Prostate gland (tissue), 2 donors: Measurements from ENCODE around the gene CDC7.

Experiments
- CTCF ChIP-seq, 4 experiments: fragments of 200-600 bp in 2 of 4; fragments of 450-650 bp in 2 of 4; sonication (generic) in 2 of 4; IDR thresholded peaks; 1 replicate in 3 of 4; 2 replicates in 1 of 4; pipeline ENCODE4 v1.5.1; 2016 to 2019; ENCODE audit warnings: antibody characterized with exemption in 4 of 4, mild to moderate bottlenecking in 2 of 4, moderate library complexity in 2 of 4
- POLR2A ChIP-seq: fragments of 450-650 bp; IDR thresholded peaks from one replicate; pipeline ENCODE4 v1.6.1; 2016; ENCODE audit warnings: antibody characterized with exemption, mild to moderate bottlenecking
- POLR2AphosphoS5 ChIP-seq: sonication (generic); formaldehyde crosslinking; IDR thresholded peaks from one replicate; pipeline ENCODE4 v1.6.1; 2017; ENCODE audit warnings: antibody characterized with exemption

GRCh38 chr1:91526496-91526895 is 25.8 kb downstream of the CDC7 start:
- TF ChIP-seq CTCF (IDR thresholded peaks at IDR 0.05) (no peak), POLR2AphosphoS5 (no peak), POLR2A (no peak)
